ENCODE data around the gene UGT2A3.

DNA sequence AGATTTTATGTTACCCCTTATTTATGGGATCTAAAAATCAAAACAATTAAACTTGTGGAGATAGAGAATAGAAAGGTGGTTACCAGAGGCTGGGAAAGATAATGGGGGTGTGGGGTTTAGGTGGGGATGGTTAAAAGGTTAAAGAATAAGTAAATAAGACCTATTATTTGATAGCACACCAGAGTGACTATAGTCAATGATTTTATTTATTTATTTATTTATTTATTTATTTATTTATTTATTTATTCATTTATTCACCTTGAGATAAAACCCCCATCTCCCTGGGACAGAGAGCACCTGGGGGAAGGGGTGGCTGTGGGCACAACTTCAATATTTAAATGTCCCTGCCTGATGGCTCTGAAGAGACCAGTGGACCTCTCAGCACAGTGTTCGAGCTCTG lies 66.1 kb downstream of the UGT2A3 start:
- no peak for TF ChIP-seq CTCF (conservative IDR thresholded peaks at IDR 0.05 in 1 of 2, IDR thresholded peaks at IDR 0.05 in 1 of 2; ENCODE audit: extremely low read depth in 1 of 2, insufficient read depth in 1 of 2, low read depth in 1 of 2, low read length in 2 of 2)
- no peak for TF ChIP-seq EZH2 (IDR thresholded peaks at IDR 0.05; ENCODE audit: borderline replicate concordance, low read length)

All from mammary epithelial cell (primary cell).